Measurements from ENCODE around the gene FERMT3.

FERMT3 gene

GRCh38 chr11:64232182-64232966, 25.9 kb downstream of the FERMT3 start:
- Histone ChIP-seq H3K9ac (ENCODE audit: low read length) (no peak overlapping the region), H3K9me3 (ENCODE audit: control insufficient read depth, low read length) (no peaks in the 10 kb centered on the region), H3K4me1 (ENCODE audit: control insufficient read depth, insufficient read depth, low read length) (peaks cover 27% of the 10 kb centered on the region), H3K36me3 (ENCODE audit: control insufficient read depth, insufficient read depth, low read length, severe bottlenecking) (peaks cover 3% of the 10 kb centered on the region), H3K4me3 (ENCODE audit: low read length) (no peak overlapping the region), H3K27me3 (replicated peaks; ENCODE audit: control insufficient read depth, insufficient read depth, low read length) (no peaks in the 10 kb centered on the region)
- no peak for DNase-seq (ENCODE audit: low read depth)

- Histone ChIP-seq H3K36me3 (ENCODE audit: control insufficient read depth, insufficient read depth, low read length, severe bottlenecking) (peaks cover 9% of the 10 kb centered on the region), H3K4me3 (ENCODE audit: low read length) (no peak overlapping the region), H3K9me3 (ENCODE audit: control insufficient read depth, low read length) (no peaks in the 10 kb centered on the region), H3K4me1 (ENCODE audit: control insufficient read depth, insufficient read depth, low read length) (peaks cover 24% of the 10 kb centered on the region), H3K9ac (ENCODE audit: low read length) (no peak overlapping the region), H3K27me3 (replicated peaks; ENCODE audit: control insufficient read depth, insufficient read depth, low read length) (no peaks in the 10 kb centered on the region)
- no peak for DNase-seq (ENCODE audit: low read depth)
Observed at GRCh38 chr11:64232967-64233315, 26.4 kb downstream of the FERMT3 start.

- no peaks in the 10 kb centered on the region for H3K27me3 ChIP-seq (replicated peaks; ENCODE audit: control insufficient read depth, insufficient read depth, low read length)
- peaks cover 20% of the 10 kb centered on the region for H3K36me3 ChIP-seq (ENCODE audit: control insufficient read depth, insufficient read depth, low read length, severe bottlenecking)
- H3K4me3 ChIP-seq (ENCODE audit: low read length): peak within 1 kb of the TSS; percentile 81
- H3K9me3 ChIP-seq (ENCODE audit: control insufficient read depth, low read length): no peaks in the 10 kb centered on the region
- peaks cover 24% of the 10 kb centered on the region for H3K4me1 ChIP-seq (ENCODE audit: control insufficient read depth, insufficient read depth, low read length)
- H3K9ac ChIP-seq (ENCODE audit: low read length): peak within 1 kb of the TSS; percentile 84
- DNase-seq (ENCODE audit: low read depth): peak; percentile 81
Observed at GRCh38 chr11:64233913-64234586, 27.5 kb downstream of the FERMT3 start, which contains the start of gene VEGFB. VEGFB (plus strand) TSS chr11:64234584; CDS start chr11:64234834, 250 bp downstream.

GRCh38 chr11:64234647-64235379, 28.3 kb downstream of the FERMT3 start:
- peaks cover 21% of the 10 kb centered on the region for H3K36me3 ChIP-seq (ENCODE audit: control insufficient read depth, insufficient read depth, low read length, severe bottlenecking)
- H3K4me1 ChIP-seq (ENCODE audit: control insufficient read depth, insufficient read depth, low read length): peaks cover 23% of the 10 kb centered on the region
- H3K9ac ChIP-seq (ENCODE audit: low read length): peak overlapping the region; percentile 76
- no peaks in the 10 kb centered on the region for H3K9me3 ChIP-seq (ENCODE audit: control insufficient read depth, low read length)
- no peaks in the 10 kb centered on the region for H3K27me3 ChIP-seq (replicated peaks; ENCODE audit: control insufficient read depth, insufficient read depth, low read length)
- H3K4me3 ChIP-seq (ENCODE audit: low read length): peak overlapping the region; percentile 81
- DNase-seq (ENCODE audit: low read depth): peak; percentile 70

GRCh38 chr11:64235437-64236161, 29.1 kb downstream of the FERMT3 start:
- H3K4me1 ChIP-seq (ENCODE audit: control insufficient read depth, insufficient read depth, low read length): peaks cover 28% of the 10 kb centered on the region
- peak overlapping the region; percentile 76 for H3K9ac ChIP-seq (ENCODE audit: low read length)
- H3K4me3 ChIP-seq (ENCODE audit: low read length): peak overlapping the region; percentile 81
- DNase-seq (ENCODE audit: low read depth): no peak
- no peaks in the 10 kb centered on the region for H3K9me3 ChIP-seq (ENCODE audit: control insufficient read depth, low read length)
- H3K27me3 ChIP-seq (replicated peaks; ENCODE audit: control insufficient read depth, insufficient read depth, low read length): no peaks in the 10 kb centered on the region
- H3K36me3 ChIP-seq (ENCODE audit: control insufficient read depth, insufficient read depth, low read length, severe bottlenecking): peaks cover 21% of the 10 kb centered on the region

- DNase-seq (ENCODE audit: low read depth): no peak
- H3K9me3 ChIP-seq (ENCODE audit: control insufficient read depth, low read length): no peaks in the 10 kb centered on the region
- H3K9ac ChIP-seq (ENCODE audit: low read length): no peak overlapping the region
- peaks cover 31% of the 10 kb centered on the region for H3K4me1 ChIP-seq (ENCODE audit: control insufficient read depth, insufficient read depth, low read length)
- H3K36me3 ChIP-seq (ENCODE audit: control insufficient read depth, insufficient read depth, low read length, severe bottlenecking): peaks cover 21% of the 10 kb centered on the region
- H3K4me3 ChIP-seq (ENCODE audit: low read length): no peak overlapping the region
- H3K27me3 ChIP-seq (replicated peaks; ENCODE audit: control insufficient read depth, insufficient read depth, low read length): no peaks in the 10 kb centered on the region
Observed at GRCh38 chr11:64237484-64237951, 31.0 kb downstream of the FERMT3 start.

- H3K4me1 ChIP-seq (ENCODE audit: control insufficient read depth, insufficient read depth, low read length): peaks cover 36% of the 10 kb centered on the region
- no peaks in the 10 kb centered on the region for H3K27me3 ChIP-seq (replicated peaks; ENCODE audit: control insufficient read depth, insufficient read depth, low read length)
- H3K9ac ChIP-seq (ENCODE audit: low read length): no peak overlapping the region
- no peak overlapping the region for H3K4me3 ChIP-seq (ENCODE audit: low read length)
- H3K36me3 ChIP-seq (ENCODE audit: control insufficient read depth, insufficient read depth, low read length, severe bottlenecking): peaks cover 22% of the 10 kb centered on the region
- no peak for DNase-seq (ENCODE audit: low read depth)
- no peaks in the 10 kb centered on the region for H3K9me3 ChIP-seq (ENCODE audit: control insufficient read depth, low read length)
Observed at GRCh38 chr11:64238076-64238475, 31.6 kb downstream of the FERMT3 start.

GRCh38 chr11:64238999-64239398, 32.5 kb downstream of the FERMT3 start:
- Histone ChIP-seq H3K4me3 (ENCODE audit: low read length) (no peak overlapping the region), H3K9ac (ENCODE audit: low read length) (no peak overlapping the region), H3K4me1 (ENCODE audit: control insufficient read depth, insufficient read depth, low read length) (peaks cover 38% of the 10 kb centered on the region), H3K36me3 (ENCODE audit: control insufficient read depth, insufficient read depth, low read length, severe bottlenecking) (peaks cover 31% of the 10 kb centered on the region), H3K27me3 (replicated peaks; ENCODE audit: control insufficient read depth, insufficient read depth, low read length) (no peaks in the 10 kb centered on the region), H3K9me3 (ENCODE audit: control insufficient read depth, low read length) (no peaks in the 10 kb centered on the region)
- no peak for DNase-seq (ENCODE audit: low read depth)

GRCh38 chr11:64239662-64240434, 33.3 kb downstream of the FERMT3 start:
- H3K9me3 ChIP-seq (ENCODE audit: control insufficient read depth, low read length): no peaks in the 10 kb centered on the region
- H3K9ac ChIP-seq (ENCODE audit: low read length): peak overlapping the region; percentile 96
- H3K4me1 ChIP-seq (ENCODE audit: control insufficient read depth, insufficient read depth, low read length): peaks cover 42% of the 10 kb centered on the region
- no peaks in the 10 kb centered on the region for H3K27me3 ChIP-seq (replicated peaks; ENCODE audit: control insufficient read depth, insufficient read depth, low read length)
- H3K4me3 ChIP-seq (ENCODE audit: low read length): peak overlapping the region; percentile 90
- peaks cover 34% of the 10 kb centered on the region for H3K36me3 ChIP-seq (ENCODE audit: control insufficient read depth, insufficient read depth, low read length, severe bottlenecking)
- no peak for DNase-seq (ENCODE audit: low read depth)

All from adipocyte (in vitro differentiated cells).